Hippocampal formation (tissue), 2 donors: ENCODE measurements around the gene ZBBX.
"Not testable (repeated sequence)": the region's sequence is repeated elsewhere in the genome, so short reads cannot be mapped to it uniquely, and the experiment has no call there.

Experiments
- DNase-seq, 2 donors: peaks; one replicate each; lab custom pipeline; 2025; lab: John Stamatoyannopoulos, UW

ZBBX gene

DNA sequence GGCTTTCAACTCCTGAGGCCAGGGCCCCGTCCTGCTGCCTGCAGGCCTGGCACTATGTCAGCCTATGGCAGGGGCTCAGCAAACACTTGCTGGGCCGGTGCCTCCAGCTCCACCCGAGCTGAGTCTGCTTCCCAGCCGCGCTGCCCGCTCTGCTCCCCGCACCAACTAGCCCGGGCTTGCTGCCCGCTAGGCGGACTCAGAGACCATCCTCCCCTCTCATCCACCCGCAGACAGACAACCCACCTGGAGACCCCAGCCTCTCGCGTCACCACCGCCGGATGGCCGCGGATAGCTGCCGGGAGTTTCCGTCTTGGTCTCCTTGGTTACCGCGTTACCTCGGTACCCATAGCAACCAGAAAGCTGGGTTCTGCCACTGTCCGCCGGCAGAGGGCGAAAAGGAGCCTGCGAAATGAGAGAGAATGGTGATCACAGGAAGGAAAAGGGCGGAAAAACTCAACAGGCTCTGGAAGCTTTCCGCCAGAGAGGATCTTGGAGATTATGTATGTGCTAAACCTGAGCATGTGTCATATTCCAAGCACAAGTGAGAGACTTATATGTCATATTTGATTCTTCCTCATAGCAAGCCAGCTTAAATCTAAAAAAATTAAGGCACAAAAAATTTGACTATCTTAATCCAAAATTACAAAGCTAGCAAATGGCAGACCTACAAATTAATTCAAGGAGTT lies at the start of gene ZBBX:
Gene ZBBX, minus strand, starts transcription at position 294 of the 686 bp plus-strand sequence. CDS start 7,396 bp downstream, outside the sequence.
- peak; percentile 75 to 81 for DNase-seq

- not testable (repeated sequence) for DNase-seq
Observed at GRCh38 chr3:167426962-167427361, 46.9 kb upstream of the ZBBX start.

DNA sequence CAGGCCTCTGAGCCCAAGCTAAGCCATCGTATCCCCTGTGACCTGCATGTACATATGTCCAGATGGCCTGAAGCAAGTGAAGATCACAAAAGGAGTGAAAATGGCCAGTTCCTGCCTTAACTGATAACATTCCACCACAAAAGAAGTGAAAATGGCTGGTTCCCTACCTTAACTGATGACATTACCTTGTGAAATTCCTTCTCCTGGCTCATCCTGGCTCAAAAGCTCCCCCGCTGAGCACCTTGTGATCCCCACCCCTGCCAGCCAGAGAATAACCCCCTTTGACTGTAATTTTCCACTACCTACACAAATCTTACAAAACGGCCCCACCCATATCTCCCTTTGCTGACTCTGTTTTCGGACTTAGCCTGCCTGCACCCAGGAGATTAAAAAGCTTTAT lies 42.3 kb upstream of the ZBBX start:
- DNase-seq, result not testable (repeated sequence)

GRCh38 chr3:167409611-167410010 lies 29.5 kb upstream of the ZBBX start:
- no peak for DNase-seq

DNA sequence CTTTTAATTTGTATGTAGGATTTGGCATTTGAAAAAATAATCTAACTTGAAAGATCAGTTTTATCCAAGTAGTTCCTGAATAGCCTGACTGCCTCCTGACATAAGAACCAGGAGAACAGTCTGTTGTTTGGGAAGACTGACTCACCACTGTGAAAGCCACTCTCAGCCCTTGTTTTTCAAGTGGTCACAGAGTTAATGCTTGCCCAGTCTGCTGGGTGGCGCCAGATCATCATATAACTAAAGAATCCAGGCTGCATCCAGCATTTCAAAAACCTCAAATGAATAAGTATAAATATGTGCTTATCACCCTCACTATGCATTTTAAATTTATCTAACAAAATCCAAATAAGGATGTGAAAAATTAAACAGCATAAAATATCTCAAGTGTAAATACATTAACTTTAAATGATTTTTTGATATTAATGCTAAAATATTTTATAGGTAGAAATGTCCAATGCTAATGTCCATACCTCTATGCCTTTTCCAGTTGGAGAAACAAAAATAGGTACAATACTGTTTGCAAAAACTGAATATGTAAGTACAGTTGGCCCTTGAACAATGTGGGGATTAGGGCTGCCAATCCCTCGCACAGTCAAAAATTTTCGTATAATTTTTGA lies 26.9 kb upstream of the ZBBX start:
- peak; percentile 38 to 92 for DNase-seq

DNA sequence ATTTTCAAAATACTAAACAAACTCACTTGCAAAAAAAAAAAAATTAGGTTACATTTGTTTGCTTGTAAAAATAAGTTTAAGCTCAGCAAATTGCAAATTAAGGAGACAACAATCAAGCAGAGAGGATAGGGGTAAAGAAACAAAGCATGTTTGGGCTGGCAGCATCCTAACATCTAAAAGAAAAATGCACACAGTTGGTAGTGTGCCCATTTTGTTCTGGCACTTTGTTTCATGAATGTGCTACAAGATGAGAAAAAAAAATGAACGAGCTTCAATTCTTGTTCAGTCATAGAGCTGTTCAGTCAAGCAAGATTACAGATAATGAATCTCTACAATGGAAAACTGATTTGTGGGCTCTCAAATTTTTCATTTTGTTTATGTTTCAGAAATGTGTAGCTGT lies 17.7 kb upstream of the ZBBX start:
- no peak for DNase-seq

GRCh38 chr3:167396075-167396474 lies 16.0 kb upstream of the ZBBX start:
- DNase-seq, result no peak

- peak in 1 of 2 donors; percentile 8 for DNase-seq
Observed at GRCh38 chr3:167394003-167394402, 13.9 kb upstream of the ZBBX start.

DNA sequence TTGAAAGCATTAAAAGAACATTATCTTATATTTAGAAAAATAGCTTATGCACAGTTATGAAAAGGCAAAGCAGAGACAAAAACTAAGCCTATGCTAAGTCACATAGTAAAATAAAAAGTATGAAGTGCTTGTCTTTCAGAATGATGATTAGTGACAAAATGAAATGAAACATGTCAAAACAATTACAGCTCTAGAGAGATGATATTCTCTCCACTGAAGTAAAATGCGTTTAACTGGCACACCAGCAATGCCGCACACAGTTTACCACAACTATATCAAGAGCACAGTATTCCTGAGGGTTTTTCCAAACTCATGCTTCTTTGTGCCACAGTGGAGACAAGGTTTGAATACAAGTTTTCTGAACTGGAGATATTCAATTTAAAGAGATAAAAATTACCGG lies 2.1 kb upstream of the ZBBX start:
- no peak for DNase-seq

DNA sequence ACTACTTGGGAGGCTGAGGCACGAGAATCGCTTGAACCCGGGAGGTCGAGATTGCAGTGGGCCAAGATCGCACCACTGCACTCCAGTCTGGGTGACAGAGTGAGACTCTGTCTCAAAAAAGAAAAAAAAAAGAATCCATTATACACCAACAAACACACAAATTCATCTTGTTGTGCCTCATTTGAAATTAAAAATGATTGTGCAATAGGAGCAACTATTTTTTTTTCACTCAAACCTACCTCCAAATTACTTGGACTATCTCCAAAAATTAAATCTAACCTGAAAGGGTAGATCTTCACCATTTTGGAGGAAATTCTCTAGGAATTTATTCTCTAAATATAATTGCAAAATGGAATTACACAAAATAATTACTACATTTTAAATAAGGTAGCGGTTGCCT lies 4.6 kb downstream of the ZBBX start:
- no peak for DNase-seq

- no peak for DNase-seq
Observed at GRCh38 chr3:167372138-167372537, 8.0 kb downstream of the ZBBX start.

DNA sequence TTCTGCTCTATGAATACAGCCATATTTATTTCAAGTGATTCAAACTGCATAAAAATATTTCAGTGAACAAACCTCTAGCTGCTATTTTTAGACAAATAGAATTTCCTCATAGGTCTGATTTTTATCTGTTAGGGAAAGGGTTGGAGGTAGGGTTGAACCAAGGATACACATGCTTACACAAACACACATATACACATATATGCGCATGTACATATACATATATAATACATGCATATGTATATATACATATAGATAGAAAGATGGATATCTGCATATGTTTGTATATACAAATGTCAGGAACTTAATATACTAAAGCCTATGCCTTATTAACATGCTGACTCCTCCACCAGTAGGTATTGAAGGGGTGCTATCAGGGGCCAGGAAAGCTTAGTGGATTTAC lies 18.1 kb downstream of the ZBBX start:
- DNase-seq, result no peak

GRCh38 chr3:167361306-167361705 lies 18.8 kb downstream of the ZBBX start:
- peak in 1 of 2 donors; percentile 18 for DNase-seq

- no peak for DNase-seq
Observed at GRCh38 chr3:167355446-167355845, 24.7 kb downstream of the ZBBX start.

DNA sequence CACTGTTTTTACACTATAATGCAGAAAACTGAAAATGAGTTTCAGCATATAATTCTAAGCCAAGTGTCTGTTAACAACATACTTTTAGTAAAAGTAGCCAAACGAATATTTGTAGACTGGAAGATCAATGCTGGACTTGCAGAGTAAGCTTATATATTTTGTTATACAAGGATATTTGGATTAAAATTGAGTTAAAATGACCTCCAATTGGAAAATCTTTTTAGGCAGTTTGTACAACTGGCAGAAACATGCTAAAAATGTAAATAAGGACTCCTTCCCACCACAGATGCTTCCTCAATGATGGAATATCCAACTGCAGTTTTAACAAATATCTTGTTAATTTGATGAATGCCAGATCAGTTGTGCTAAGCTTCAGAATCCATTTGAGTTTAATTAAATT lies 25.3 kb downstream of the ZBBX start:
- no peak for DNase-seq

DNA sequence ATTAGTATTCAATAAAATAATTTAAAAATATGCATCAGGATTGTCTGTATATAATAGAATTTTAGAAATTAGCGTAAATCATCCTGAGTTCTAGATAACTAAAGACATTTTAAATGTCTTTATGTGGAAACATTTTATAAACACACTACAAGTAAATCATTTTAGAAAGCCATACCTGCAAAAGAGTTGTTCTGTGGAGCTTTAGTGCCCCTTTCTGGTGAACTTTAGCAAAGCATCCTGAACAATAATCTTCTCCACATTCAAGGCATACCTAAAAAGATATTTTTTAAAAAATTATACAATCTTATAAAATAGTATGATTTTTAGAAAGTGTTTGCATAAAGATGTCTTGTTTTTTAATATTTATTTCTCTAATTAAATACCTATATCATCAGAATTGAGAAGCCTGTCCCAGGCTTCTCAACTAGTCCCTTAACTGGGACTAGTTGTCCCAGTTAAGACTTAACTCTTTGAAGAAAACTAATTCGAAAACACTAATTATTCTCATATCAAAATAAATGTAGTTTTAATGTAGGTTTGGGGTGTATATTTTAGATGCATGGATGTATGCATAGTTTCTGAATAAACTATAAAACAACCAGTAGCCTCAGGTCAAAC lies 29.7 kb downstream of the ZBBX start:
- peak in 1 of 2 donors; percentile 4 for DNase-seq

- DNase-seq, result no peak
Observed at GRCh38 chr3:167346171-167346570, 33.9 kb downstream of the ZBBX start.

- DNase-seq, result no peak
Observed at GRCh38 chr3:167330993-167331785, 48.9 kb downstream of the ZBBX start.

DNA sequence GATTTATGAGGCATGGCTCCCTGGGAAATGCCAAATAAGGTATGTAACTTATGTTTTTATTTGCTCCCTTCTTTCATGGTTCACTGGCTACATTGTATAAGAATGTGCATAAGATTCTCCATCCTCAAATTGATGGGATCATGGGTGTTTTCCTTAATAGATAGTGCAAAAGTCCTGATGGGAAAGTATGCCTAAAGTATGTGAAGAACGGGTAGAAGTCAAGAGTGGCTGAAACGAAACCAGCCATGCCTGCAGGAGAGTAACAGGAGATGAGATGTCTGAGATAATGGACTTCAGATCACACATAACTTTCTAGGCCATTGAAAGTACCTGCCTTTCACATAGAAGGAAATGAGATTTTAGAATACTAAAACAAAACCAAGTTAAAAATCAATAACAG lies 56.5 kb downstream of the ZBBX start:
- no peak for DNase-seq

DNA sequence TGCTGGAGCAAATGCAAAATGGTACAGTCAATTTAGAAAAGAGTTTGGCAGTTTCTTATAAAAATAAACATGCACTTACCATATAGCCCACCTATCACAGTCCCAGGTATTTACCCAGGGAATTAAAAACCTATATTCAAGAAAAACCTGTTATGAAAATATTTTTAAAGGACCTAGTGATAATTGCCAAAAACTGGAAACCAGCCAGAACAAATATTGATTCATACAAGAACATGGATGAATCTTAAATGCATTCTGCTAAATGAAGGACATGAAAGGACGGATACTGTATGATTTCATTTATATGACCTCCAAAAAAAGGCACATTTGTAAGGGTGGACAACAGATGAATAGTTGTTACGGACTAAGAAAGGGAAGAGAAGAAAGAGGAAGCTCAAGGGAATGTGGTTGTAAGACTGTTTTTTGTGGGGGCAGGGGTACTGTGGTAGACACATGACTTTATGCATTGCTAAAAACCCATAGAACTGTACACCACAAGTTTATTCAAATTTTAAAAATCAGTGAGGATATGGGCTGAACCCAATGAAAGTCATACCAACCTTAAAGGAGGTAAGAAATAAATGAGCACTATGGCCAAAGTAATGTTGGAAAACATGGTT lies 61.0 kb downstream of the ZBBX start:
- no peak for DNase-seq

DNA sequence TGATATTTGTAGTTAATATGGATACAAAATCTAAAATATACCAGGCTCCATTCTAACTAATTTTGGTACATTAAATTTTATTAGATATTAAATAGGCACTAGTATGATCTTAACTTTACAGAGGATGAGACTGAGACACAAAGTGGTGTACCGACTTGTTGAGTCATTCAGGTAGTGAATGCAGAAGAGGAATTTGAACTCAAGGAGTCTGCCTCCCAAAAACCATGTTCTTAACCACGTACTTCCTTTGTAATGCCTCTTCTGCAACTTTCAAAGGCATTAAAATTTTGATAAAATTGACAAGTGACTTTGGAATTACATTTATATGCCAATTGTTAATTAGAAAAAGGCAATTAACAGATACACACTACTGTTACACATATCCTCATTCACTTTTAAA lies 61.8 kb downstream of the ZBBX start:
- no peak for DNase-seq

GRCh38 chr3:167306319-167306718 lies 73.8 kb downstream of the ZBBX start:
- no peak for DNase-seq
